ENCODE measurements around the gene SAV1.
"Not testable (repeated sequence)": the region's sequence is repeated elsewhere in the genome, so short reads cannot be mapped to it uniquely, and the experiment has no call there.

Gene SAV1

DNA sequence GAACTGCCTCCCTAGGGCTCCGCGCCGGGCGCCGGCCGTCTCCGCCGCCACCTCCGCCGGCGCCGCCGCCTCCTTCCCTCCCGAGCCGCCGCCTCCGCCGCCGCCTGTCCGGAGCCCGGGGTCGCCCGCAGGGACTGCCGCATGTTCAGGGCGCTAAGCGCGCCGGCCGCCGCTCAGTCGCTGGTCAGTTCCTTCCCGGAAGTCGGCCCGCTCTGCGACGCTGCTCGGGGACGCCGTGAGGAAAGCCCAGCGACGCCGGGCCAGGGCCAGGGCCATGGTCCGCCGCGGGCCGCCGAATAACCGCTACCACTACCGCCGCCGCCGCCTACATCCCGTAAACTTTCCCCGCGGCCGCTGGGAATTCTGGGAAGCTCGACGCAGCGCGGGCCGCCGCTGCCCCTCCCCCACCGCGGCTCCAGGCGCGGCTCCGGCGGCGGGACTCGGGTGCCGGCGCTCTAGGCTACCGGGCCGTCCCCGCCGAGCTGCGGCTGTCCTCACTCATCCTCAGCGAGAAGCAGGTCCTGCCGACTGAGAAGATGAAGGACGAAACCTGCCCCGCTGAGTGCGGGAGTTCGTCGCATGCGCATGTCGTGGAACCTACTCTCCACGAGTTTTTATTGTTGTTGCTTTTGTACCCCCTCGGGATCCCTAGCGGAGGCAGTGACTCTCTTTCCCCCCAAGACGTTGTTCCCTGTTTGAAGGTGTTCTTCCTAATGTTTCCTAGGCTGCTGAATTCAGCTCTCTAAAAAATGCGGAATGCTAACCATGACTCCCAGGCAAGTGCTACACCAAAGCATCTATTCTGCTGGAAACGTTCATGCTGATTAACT lies at the start of gene SAV1:
Gene SAV1, minus strand, starts transcription at position 311 of the 830 bp plus-strand sequence. CDS start 339 bp downstream, outside the sequence.
- DNase-seq (ENCODE audit: low spot score): peak; percentile 84

GRCh38 chr14:50717811-50718210 lies 49.7 kb upstream of the SAV1 start:
- DNase-seq (ENCODE audit: low spot score): no peak

DNA sequence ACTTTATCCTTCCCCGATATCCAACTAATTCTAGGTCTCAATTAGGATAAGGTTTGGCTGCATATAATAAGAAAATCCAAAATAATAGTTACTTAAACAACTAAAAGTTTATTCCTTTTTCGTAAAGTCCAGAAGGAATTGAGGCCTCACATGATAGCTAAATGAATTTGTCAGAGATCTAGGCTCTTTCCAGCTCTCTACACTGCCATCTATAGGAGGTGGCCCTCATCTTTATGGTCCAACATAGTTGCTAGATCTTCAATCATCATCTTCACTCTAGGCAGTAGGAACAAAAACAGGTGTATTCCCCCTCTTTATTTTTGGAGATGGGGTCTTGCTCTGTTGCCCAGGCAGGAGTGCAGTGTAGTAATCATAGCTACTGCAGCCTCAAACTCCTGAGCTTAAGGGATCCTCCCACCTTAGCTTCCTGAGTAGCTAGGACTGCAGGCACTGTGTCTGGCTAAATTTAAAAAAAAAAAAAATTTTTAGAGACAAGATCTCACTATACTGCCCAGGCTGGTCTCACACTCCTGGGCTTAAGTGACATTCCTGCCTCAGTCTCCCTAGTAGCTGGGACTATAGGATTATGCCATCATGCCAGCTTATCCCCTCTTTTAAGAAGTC lies 46.5 kb upstream of the SAV1 start:
- DNase-seq (ENCODE audit: low spot score): peak; percentile 59

- DNase-seq (ENCODE audit: low spot score): no peak
These were observed 42.9 kb upstream of the SAV1 start for GRCh38 chr14:50711043-50711442.

GRCh38 chr14:50705026-50705593 lies 37.0 kb upstream of the SAV1 start:
- DNase-seq (ENCODE audit: low spot score): no peak

- DNase-seq (ENCODE audit: low spot score): no peak
These were observed 36.4 kb upstream of the SAV1 start for GRCh38 chr14:50704454-50705010.

GRCh38 chr14:50697659-50698290 lies 29.7 kb upstream of the SAV1 start:
- no peak for DNase-seq (ENCODE audit: low spot score)

GRCh38 chr14:50694260-50694659 lies 26.2 kb upstream of the SAV1 start:
- not testable (repeated sequence) for DNase-seq (ENCODE audit: low spot score)

- DNase-seq (ENCODE audit: low spot score): no peak
These were observed 20.8 kb upstream of the SAV1 start for GRCh38 chr14:50688875-50689274.

DNA sequence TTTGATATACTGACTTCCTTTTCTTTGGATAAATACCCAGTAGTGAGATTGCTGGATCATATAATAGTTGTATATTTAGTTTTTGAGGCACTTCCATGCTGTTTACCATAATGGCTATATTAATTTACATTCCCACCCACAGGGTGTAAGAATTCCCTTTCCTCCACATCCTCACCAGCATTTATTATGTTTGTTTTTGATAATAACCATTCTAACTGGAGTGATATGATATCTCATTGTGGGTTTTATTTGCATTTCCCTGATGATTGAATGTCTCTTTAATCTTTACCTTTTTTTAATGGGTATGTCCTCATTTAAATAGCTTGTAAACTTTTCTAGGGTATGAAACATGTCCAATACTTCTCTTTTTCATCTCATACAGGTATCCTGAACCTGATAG lies 11.6 kb upstream of the SAV1 start:
- DNase-seq (ENCODE audit: low spot score): no peak

GRCh38 chr14:50678163-50678562 lies 10.1 kb upstream of the SAV1 start:
- DNase-seq (ENCODE audit: low spot score): no peak

DNA sequence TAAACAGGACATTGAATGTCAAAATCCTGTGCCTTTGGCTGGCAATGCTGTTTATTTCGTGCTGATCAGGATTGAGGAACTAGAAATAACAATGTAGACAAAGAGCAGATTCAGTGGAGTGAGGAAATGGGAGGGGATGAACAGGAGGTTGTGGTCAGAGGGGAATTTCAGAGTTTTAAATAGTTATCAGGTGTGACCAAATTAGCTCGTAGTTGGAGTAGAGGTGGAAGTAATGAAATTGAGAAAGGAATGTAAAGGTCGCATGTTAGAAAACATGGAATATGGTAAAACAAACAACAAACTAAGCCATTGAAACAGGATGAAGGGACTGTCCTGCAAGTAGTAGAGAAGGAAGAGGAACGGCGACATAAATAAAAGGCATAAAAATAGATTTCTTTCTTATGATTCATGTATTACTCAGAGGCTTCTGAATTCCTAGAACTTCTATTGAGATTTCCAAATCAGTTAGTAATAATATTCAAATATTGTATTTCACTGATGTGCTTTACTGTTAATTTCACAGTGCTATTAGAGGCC lies 9.5 kb upstream of the SAV1 start:
- DNase-seq (ENCODE audit: low spot score): peak; percentile 92

DNA sequence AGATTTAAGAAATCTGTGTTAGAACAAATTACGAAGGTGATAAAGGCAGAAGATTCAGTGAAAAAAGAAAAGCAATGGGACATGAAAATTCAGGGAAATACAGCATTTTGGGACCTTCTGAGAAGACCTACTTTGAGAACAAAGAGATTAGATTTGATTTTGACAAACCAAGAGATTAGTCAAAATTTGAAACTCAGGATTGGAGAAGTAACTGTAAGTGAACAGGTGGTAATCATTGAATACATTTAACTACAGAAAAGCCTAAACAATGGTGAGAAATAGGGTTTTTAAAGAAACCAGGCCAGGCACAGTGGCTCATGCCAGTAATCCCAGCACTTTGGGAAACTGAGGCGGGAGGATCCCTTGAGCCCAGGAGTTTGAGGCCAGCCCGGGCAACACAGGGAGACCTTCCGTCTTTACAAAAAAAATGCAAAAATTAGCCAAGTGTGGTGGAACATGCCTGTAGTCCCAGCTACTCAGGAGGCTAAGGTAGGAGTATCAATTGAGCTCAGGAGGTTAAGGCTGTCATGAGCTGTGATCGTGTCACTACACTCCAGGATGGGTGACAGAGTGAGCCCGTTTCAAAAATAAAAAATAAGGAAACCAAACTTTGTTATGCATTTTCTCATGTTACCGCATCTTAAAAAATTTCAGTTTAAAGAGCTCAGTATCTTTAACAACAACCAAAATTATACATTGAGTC lies 8.9 kb upstream of the SAV1 start:
- no peak for DNase-seq (ENCODE audit: low spot score)

- peak; percentile 82 for DNase-seq (ENCODE audit: low spot score)
These were observed 7.5 kb upstream of the SAV1 start for GRCh38 chr14:50675597-50675996.

DNA sequence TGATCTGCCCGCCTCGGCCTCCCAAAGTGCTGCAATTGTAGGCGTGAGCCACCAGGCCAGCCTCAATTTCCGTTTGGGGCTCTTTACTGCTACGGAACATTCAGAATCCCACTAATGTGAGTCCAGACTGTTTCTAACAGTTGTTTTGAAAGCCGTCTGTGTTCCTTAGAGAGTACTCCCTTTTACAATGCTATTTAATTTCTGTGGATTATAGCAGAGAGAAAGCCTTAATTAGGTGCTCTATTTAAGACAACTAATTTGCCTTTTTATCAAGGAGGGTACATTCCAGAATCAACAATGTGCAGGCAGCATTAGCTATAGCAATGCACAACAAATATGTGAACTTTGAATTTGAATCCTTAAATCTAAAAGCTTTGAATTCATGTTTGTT lies 2.8 kb upstream of the SAV1 start:
- no peak for DNase-seq (ENCODE audit: low spot score)

GRCh38 chr14:50670196-50670865 lies 2.2 kb upstream of the SAV1 start:
- DNase-seq (ENCODE audit: low spot score): no peak

- DNase-seq (ENCODE audit: low spot score): peak; percentile 39
These were observed 1.4 kb upstream of the SAV1 start for GRCh38 chr14:50669441-50669986.

GRCh38 chr14:50668826-50669143 lies 679 bp upstream of the SAV1 start:
- DNase-seq (ENCODE audit: low spot score): no peak

GRCh38 chr14:50667684-50667995 lies 466 bp downstream of the SAV1 start:
- no peak for DNase-seq (ENCODE audit: low spot score)

DNA sequence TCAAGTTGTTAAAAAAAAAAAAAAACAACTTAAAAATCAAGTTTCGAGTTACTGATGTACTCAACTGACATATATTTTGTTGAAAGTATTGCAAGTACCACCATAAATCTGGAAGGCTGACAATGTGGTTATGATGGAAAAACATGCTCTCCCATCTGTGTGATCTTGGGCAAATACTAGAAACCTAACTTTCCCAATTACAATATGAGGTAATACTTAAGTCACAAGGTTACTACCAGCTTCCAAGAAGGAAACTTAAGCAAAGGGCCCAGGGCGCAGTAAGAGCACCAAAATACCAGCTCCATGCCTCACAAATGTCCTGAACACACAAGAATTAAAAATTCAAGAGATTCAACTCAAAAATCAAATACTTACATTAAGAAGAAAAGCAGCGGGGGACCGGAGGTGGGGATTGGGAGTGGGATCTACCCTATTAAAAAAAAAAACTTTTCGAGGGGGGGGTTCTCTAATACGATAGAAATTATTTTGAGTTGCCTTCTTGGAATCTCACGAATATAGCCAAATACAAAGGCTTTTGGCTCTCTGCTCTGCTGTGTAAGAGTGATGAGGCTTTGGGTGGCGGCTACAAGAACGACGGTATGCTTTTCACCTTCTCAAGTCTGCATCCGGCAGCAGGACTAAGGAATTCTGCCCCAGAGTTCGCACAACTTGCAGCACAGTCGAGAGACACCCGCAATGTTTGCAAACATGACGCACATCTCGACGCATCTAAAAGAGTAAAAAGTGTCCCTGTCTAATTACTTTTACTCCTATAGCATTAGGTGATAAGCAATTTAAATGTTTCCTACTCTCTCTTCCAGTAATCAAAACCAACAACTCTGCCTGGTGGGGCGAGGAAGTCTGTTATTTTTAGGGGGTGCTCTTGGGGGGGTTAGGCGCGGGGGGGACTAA lies 1.1 kb downstream of the SAV1 start:
- peak; percentile 72 for DNase-seq (ENCODE audit: low spot score)
